Central memory CD8-positive, alpha-beta T cell (primary cell): ENCODE results near the gene SEL1L.
"Not testable (repeated sequence)": the region's sequence is repeated elsewhere in the genome, so short reads cannot be mapped to it uniquely, and the experiment has no call there.

Experiments used
- ATAC-seq: fragments of 150-1000 bp; cut with Tn5 transposase; replicated peaks from 2 replicates; pipeline ENCODE4 v1.10.0; 2022; ENCODE audit warnings: mild to moderate bottlenecking, moderate FRiP score, moderate number of reproducible peaks; ENCODE audit not compliant: poor library complexity, severe bottlenecking; ENCODE audit errors: extremely low read depth
- DNase-seq, 2 donors: peaks; one replicate each; pipeline ENCODE4 v3.0.0; 2021; ENCODE audit warnings: low spot score in 2 of 2
- H3K27ac Mint-ChIP-seq: one replicate; pipeline ENCODE4 v1.8.0; 2022; ENCODE audit warnings: low read depth, mild to moderate bottlenecking, moderate library complexity, mixed read lengths
- H3K27me3 Mint-ChIP-seq: one replicate; pipeline ENCODE4 v1.8.0; 2022; ENCODE audit warnings: mixed read lengths
- H3K36me3 Mint-ChIP-seq: one replicate; pipeline ENCODE4 v1.8.0; 2022; ENCODE audit warnings: mild to moderate bottlenecking, moderate library complexity, mixed read lengths; ENCODE audit not compliant: insufficient read depth
- H3K4me1 Mint-ChIP-seq: one replicate; pipeline ENCODE4 v1.8.0; 2022; ENCODE audit warnings: mixed read lengths
- H3K4me3 Mint-ChIP-seq: one replicate; pipeline ENCODE4 v1.8.0; 2022; ENCODE audit warnings: mild to moderate bottlenecking, moderate library complexity, mixed read lengths
- H3K9me3 Mint-ChIP-seq: one replicate; pipeline ENCODE4 v1.8.0; 2022; ENCODE audit warnings: mixed read lengths

Gene SEL1L

GRCh38 chr14:81465507-81466228, 68.0 kb downstream of the SEL1L start:
- Mint-ChIP-seq H3K4me1 (no peaks in the 10 kb centered on the region), H3K4me3 (peak overlapping the region; percentile 80), H3K9me3 (no peaks in the 10 kb centered on the region), H3K27ac (no peak overlapping the region), H3K36me3 (no peaks in the 10 kb centered on the region), H3K27me3 (no peaks in the 10 kb centered on the region)
- ATAC-seq, result no peak
- no peak for DNase-seq

DNA sequence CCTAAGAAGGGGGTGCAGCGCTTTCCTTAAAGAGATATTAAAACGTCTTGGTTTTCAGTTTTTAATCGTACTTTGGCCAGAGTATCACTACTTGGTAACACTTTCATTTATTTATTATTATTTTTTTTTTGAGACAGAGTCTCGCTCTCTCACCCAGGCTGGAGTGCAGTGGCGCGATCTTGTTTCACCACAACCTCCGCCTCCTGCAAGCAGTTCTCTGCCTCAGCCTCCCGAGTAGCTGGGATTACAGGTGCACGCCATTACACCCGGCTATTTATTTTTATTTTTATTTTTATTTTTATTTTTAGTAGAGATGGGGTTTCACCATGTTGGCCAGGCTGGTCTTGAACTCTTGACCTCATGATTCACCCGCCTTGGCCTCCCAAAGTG, 68.7 kb downstream of the SEL1L start:
- H3K27ac Mint-ChIP-seq, result peak overlapping the region; percentile 59
- H3K27me3 Mint-ChIP-seq, H3K36me3 Mint-ChIP-seq, DNase-seq, H3K4me1 Mint-ChIP-seq, H3K9me3 Mint-ChIP-seq: not testable (repeated sequence)
- ATAC-seq, result peak; percentile 37
- H3K4me3 Mint-ChIP-seq, result peak overlapping the region; percentile 80

DNA sequence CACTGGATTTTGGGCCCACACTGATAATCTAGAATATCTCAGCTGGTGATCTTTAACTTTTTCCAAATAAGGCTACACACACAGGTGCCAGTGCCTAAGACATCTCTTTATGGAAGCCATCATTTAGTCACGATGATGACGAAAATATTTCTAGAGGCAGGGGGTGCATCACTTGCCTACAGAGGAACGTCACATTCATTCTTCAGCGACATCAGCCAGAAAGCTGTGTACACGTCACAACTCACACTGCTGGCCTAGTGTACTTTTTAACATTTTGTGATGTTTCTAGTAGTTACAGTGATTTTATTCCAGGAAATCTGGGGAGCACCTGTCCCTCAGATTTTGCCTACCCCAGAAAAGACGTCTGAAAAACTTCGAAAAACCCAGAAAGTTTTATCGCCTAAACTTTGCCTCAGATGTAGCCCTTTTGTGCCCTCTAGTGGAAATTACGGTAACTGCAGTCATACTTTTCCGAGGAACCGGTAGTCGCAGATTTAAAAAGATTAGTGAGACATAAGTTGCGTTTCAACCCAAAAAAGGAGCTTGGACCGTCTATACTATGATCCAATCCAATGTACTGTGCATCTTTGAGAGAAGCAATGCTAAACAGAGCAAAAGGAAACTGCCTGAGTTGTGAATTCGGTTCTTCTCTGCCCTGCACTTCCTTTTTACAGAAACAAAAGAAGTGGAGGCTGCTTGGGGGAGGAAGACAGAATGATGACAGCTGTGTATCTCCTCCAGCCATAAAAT, 69.2 kb downstream of the SEL1L start:
- Mint-ChIP-seq H3K9me3 (no peaks in the 10 kb centered on the region), H3K36me3 (no peaks in the 10 kb centered on the region), H3K4me1 (no peaks in the 10 kb centered on the region), H3K4me3 (peak overlapping the region; percentile 80), H3K27ac (peak overlapping the region; percentile 59), H3K27me3 (no peaks in the 10 kb centered on the region)
- ATAC-seq, result peak; percentile 63
- DNase-seq, result peak; percentile 51 to 67

DNA sequence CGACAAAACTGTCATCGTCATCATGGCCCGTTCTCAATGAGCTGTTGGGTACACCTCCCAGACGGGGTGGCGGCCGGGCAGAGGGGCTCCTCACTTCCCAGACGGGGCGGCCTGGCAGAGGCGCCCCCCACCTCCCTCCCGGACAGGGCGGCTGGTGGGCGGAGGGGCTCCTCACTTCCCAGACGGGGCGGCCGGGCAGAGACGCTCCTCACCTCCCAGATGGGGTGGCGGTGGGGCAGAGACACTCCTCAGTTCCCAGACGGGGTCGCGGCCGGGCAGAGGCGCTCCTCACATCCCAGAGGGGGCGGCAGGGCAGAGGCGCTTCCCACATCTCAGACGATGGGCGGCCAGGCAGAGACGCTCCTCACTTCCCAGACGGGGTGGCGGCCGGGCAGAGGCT, 71.3 kb downstream of the SEL1L start:
- not testable (repeated sequence) for ATAC-seq, DNase-seq, H3K27ac Mint-ChIP-seq, H3K36me3 Mint-ChIP-seq, H3K27me3 Mint-ChIP-seq, H3K9me3 Mint-ChIP-seq, H3K4me3 Mint-ChIP-seq, H3K4me1 Mint-ChIP-seq

- Mint-ChIP-seq H3K27ac (no peak overlapping the region), H3K36me3 (no peaks in the 10 kb centered on the region), H3K4me1 (no peaks in the 10 kb centered on the region), H3K9me3 (no peaks in the 10 kb centered on the region), H3K27me3 (peaks cover 8% of the 10 kb centered on the region), H3K4me3 (no peak overlapping the region)
- DNase-seq (no peak), ATAC-seq (no peak)
Measured at GRCh38 chr14:81459912-81460311, 73.7 kb downstream of the SEL1L start.

GRCh38 chr14:81458352-81458751, 75.3 kb downstream of the SEL1L start:
- Mint-ChIP-seq H3K36me3 (no peaks in the 10 kb centered on the region), H3K27me3 (peaks cover 8% of the 10 kb centered on the region), H3K9me3 (no peaks in the 10 kb centered on the region), H3K27ac (no peak overlapping the region), H3K4me1 (no peaks in the 10 kb centered on the region), H3K4me3 (no peak overlapping the region)
- ATAC-seq, result no peak
- DNase-seq, result no peak

GRCh38 chr14:81455390-81455789, 78.3 kb downstream of the SEL1L start:
- H3K27ac Mint-ChIP-seq, result no peak overlapping the region
- DNase-seq (no peak), ATAC-seq (no peak)
- no peak overlapping the region for H3K4me3 Mint-ChIP-seq
- no peaks in the 10 kb centered on the region for H3K4me1 Mint-ChIP-seq
- peaks cover 18% of the 10 kb centered on the region for H3K27me3 Mint-ChIP-seq
- H3K36me3 Mint-ChIP-seq, result no peaks in the 10 kb centered on the region
- no peaks in the 10 kb centered on the region for H3K9me3 Mint-ChIP-seq

GRCh38 chr14:81454572-81455218, 79.0 kb downstream of the SEL1L start:
- H3K4me3 Mint-ChIP-seq, result no peak overlapping the region
- no peak for ATAC-seq
- no peak overlapping the region for H3K27ac Mint-ChIP-seq

DNA sequence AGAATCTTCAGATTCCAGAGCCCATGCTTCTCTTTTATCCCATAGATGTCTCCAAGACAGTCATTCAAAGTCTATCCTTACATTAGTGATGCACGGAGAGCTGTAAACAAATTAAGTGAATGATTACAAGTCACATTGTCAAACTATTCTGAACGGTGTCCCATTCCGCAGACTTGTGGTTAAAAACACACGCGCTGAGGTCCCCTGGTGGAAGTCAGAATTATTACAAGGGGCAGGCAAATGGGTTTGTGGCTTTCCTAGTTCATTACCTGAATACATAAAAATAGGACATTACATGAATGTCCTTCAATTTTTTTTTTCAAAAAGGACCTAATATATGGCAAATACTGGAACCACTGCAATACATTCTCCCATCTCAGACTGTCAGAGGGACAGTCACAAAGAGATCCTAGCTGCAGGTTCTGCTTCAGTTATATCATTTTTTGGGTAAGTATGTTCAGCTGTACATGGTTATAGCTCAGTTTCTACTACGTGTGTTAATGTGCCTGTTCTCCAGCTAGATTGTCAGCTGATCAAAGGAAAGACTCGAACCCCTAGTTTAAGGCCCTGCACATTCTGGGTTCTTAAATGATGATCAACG, 80.4 kb downstream of the SEL1L start:
- H3K9me3 Mint-ChIP-seq, result no peaks in the 10 kb centered on the region
- no peak overlapping the region for H3K4me3 Mint-ChIP-seq
- no peaks in the 10 kb centered on the region for H3K4me1 Mint-ChIP-seq
- H3K27ac Mint-ChIP-seq, result no peak overlapping the region
- no peaks in the 10 kb centered on the region for H3K36me3 Mint-ChIP-seq
- DNase-seq, result peak in 1 of 2 donors; percentile 26
- H3K27me3 Mint-ChIP-seq, result peaks cover 39% of the 10 kb centered on the region
- ATAC-seq, result peak; percentile 54

More at GRCh38 chr14:81454572-81455218, 79.0 kb downstream of the SEL1L start:
- Mint-ChIP-seq H3K27me3 (peaks cover 25% of the 10 kb centered on the region), H3K36me3 (no peaks in the 10 kb centered on the region), H3K4me1 (no peaks in the 10 kb centered on the region), H3K9me3 (no peaks in the 10 kb centered on the region)
- DNase-seq, result no peak

- H3K27me3 Mint-ChIP-seq, result peaks cover 43% of the 10 kb centered on the region
- no peaks in the 10 kb centered on the region for H3K9me3 Mint-ChIP-seq
- DNase-seq, result no peak
- no peak for ATAC-seq
- no peak overlapping the region for H3K4me3 Mint-ChIP-seq
- H3K4me1 Mint-ChIP-seq, result no peaks in the 10 kb centered on the region
- no peak overlapping the region for H3K27ac Mint-ChIP-seq
- no peaks in the 10 kb centered on the region for H3K36me3 Mint-ChIP-seq
Measured at GRCh38 chr14:81452341-81453133, 81.1 kb downstream of the SEL1L start.

GRCh38 chr14:81450976-81451375, 82.7 kb downstream of the SEL1L start:
- no peak overlapping the region for H3K4me3 Mint-ChIP-seq

GRCh38 chr14:81450100-81450531, 83.5 kb downstream of the SEL1L start:
- Mint-ChIP-seq H3K4me1 (no peaks in the 10 kb centered on the region), H3K4me3 (no peak overlapping the region), H3K9me3 (no peaks in the 10 kb centered on the region), H3K27me3 (peaks cover 44% of the 10 kb centered on the region), H3K36me3 (no peaks in the 10 kb centered on the region), H3K27ac (no peak overlapping the region)
- no peak for ATAC-seq
- DNase-seq, result no peak

More at GRCh38 chr14:81450976-81451375, 82.7 kb downstream of the SEL1L start:
- Mint-ChIP-seq H3K27ac (no peak overlapping the region), H3K36me3 (no peaks in the 10 kb centered on the region), H3K9me3 (no peaks in the 10 kb centered on the region), H3K27me3 (peaks cover 44% of the 10 kb centered on the region), H3K4me1 (no peaks in the 10 kb centered on the region)
- ATAC-seq (no peak), DNase-seq (no peak)
